Keratinocyte (primary cell): ENCODE results near the gene LRIG2.

ENCODE experiments used
- CTCF ChIP-seq, 3 experiments: IDR thresholded peaks in 1 of 3; conservative IDR thresholded peaks in 1 of 3; optimal IDR thresholded peaks in 1 of 3; 2 replicates in 2 of 3; 3 replicates in 1 of 3; pipeline versions ENCODE3 to v1.5.1; 2011; ENCODE audit warnings: low read length in 3 of 3, mild to moderate bottlenecking in 3 of 3, moderate library complexity in 2 of 3, control low read depth in 1 of 3, inconsistent platforms in 1 of 3; ENCODE audit not compliant: insufficient read depth in 2 of 3; ENCODE audit errors: extremely low read depth in 1 of 3
- EZH2 ChIP-seq: IDR thresholded peaks from one replicate; pipeline ENCODE4 v1.6.1; 2012; ENCODE audit warnings: inconsistent platforms, mild to moderate bottlenecking, low read length, moderate library complexity

DNA sequence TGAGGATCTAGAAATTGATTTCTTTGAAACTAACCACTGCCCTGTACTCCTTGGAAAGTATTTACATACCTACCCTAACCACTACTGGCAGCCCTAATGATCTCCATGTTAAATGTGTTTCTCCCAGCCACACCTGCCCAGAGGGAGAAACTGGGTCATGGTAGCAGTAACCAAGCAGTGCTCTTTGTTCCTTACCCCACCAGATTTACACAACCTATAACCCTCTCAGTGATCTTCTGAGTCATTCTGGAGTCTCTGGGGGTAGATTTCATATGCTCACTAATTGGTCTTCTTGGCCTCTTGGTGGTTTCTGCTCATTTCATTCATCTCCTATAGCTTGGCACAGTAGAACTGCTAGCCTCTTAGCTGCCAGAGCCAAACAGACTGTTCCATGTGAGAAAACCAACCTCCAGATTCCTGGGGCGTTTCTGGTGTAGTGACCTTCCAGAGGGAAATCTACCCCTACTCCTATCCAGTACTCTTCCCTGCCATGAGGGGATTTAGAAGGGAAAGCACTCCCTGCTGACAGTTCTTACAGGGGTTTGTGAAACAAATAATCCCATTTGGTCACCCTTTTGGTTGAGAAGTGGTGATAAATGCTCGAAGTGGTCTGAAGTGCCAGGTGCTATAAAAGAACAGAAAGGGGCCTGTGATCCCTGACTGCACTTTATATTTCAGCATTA is 36.2 kb upstream of the LRIG2 start:
- no peak for TF ChIP-seq CTCF (optimal IDR thresholded peaks at IDR 0.05 in 1 of 3, IDR thresholded peaks at IDR 0.05 in 1 of 3, conservative IDR thresholded peaks at IDR 0.05 in 1 of 3; ENCODE audit: extremely low read depth in 1 of 3, insufficient read depth in 2 of 3, low read length in 3 of 3)
- TF ChIP-seq EZH2: no peak
